ENCODE data around the gene GMCL2.
A peak's percentile ranks its signal among the peaks of the same experiment; 100 is the strongest.

Gene GMCL2

DNA sequence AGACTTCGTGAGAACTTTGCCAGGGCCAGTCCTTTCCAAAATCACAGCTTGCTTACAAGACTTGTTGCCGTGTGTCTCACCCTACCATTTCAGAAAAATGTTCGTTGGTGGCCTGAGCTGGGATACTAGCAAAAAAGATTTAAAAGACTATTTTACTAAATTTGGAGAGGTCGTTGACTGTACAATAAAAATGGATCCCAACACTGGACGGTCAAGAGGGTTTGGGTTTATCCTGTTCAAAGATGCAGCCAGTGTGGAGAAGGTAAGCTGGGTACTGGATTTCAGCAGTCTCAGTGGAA, 18.5 kb upstream of the GMCL2 start:
- no peak for DNase-seq (ENCODE audit: low spot score)
- TF ChIP-seq, protein P1, sequence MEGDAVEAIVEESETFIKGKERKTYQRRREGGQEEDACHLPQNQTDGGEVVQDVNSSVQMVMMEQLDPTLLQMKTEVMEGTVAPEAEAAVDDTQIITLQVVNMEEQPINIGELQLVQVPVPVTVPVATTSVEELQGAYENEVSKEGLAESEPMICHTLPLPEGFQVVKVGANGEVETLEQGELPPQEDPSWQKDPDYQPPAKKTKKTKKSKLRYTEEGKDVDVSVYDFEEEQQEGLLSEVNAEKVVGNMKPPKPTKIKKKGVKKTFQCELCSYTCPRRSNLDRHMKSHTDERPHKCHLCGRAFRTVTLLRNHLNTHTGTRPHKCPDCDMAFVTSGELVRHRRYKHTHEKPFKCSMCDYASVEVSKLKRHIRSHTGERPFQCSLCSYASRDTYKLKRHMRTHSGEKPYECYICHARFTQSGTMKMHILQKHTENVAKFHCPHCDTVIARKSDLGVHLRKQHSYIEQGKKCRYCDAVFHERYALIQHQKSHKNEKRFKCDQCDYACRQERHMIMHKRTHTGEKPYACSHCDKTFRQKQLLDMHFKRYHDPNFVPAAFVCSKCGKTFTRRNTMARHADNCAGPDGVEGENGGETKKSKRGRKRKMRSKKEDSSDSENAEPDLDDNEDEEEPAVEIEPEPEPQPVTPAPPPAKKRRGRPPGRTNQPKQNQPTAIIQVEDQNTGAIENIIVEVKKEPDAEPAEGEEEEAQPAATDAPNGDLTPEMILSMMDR (IDR thresholded peaks at IDR 0.05; ENCODE audit: extremely low read depth, missing control alignments) = no peak

DNA sequence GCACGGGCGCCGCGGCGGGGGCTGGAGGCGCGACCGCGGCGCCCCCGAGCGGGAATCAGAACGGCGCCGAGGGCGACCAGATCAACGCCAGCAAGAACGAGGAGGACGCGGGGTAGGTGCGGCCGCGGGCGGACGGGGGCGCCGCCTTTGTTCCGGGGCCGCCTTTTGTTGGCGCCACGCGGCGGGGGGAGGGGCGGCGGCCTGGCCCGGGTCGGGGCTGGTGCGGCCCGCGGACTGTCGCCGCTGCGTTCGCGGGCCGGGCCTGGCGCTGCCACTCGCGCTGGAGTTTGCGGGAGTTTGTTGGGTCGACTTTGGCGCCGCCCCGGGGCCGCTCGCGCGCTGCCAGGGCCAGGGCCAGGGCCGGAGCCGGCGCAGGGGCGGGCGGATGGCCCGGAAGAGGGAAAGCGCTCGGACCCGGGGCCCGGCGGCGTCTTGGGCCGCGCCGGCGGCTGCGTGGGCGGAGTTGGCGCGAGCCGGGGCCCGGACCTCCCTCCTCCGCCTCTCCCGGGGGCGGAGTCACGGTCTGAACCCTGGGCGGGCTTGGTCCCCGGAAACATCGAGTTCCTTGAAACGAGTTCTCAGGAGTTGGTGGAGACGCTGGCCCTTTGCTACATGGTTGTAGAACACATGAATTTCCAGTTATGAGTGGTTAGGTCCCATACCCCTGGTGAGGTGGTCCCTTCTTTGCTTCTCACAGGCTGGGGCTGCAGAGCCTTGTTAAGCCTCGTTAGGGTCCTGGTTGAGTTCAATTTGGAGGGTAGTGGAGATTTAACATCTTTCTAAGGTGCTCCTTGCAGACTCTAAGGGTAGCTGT, 18.0 kb upstream of the GMCL2 start:
- DNase-seq (ENCODE audit: low spot score) = peak; percentile 95
- TF ChIP-seq, protein P1 (IDR thresholded peaks at IDR 0.05; ENCODE audit: extremely low read depth, missing control alignments) = no peak

DNA sequence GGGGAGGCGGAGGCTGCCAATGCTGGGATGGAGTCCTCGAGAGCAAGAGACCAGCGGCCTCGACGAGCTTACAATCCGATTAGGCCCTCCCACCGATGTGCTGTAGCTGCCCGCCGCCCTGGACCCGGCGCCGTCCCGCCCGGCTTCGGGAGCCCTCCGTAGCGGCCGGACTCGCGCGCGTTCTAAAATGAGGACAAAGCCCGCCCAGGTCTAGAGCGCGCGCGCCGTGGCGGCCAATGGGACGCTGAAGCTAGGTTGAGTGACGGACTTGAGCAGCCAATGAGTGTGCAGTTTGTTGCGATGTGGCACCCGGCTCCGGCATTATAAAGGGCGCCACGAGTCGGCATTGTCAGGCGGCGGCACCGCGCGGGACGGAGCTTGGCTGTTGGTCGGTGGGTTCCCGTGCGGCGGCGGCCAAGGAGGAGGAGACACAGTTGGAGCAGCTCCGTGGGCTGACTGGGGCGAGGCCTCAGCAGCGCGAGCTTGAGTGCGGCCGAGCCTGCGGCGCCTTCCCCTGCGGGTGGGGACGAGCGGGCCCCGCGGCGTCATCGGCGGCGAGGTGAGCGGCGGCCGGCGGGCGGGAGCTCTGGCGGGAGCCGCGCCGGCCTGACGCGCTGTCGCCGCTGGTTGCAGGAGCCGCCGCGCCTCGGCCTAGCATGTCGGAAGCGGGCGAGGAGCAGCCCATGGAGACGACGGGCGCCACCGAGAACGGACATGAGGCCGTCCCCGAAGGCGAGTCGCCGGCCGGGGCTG, 17.2 kb upstream of the GMCL2 start, which contains the start of gene HNRNPAB:
Gene HNRNPAB (plus strand): TSS at position 352 of the 753 bp plus-strand sequence. CDS start 305 bp downstream, at position 657.
- TF ChIP-seq, protein P1 (IDR thresholded peaks at IDR 0.05; ENCODE audit: extremely low read depth, missing control alignments) = no peak
- peak; percentile 99 for DNase-seq (ENCODE audit: low spot score)

DNA sequence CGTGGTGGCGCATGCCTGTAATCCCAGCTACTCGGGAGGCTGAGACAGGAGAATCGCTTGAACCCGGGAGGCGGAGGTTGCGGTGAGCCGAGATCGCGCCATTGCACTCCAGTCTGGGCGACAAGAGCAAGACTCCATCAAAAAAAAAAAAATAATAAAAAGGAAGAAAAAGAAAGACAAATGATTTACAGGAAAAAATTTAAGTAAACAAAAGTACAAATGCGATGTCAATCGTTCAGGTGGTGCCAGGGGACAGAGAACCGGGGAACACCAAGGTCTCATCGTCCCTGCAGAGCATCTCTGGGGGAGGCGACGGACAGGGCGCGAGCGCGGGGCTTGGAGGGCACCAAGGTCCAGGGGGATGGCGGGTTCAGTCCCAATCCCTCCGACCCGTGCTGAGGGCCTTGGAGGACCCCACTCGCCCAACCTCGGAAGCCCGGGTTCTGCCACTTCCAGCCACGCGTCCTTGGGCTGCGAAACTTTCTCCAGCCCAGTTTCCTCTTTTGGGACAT, 16.6 kb upstream of the GMCL2 start:
- DNase-seq (ENCODE audit: low spot score) = peak; percentile 61
- TF ChIP-seq, protein P1 (IDR thresholded peaks at IDR 0.05; ENCODE audit: extremely low read depth, missing control alignments) = no peak

DNA sequence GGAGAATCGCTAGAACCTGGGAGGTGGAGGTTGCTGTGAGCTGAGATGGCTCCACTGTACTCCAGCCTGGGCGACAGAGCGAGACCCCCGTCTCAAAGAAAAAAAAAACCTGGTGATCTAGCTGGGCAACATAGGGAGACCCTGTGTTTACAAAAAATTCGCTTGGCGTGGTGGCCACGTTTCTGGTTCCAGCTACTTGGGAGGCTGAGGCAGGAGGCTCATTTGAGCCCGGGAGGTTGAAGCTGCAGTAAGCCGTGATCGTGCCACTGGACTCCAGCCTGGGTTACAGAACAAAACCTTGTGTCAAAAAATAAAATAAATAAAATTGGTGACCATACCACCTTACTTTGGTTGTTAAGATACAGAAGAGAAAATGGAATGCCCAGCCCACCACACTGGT, 15.4 kb upstream of the GMCL2 start:
- TF ChIP-seq, protein P1 (IDR thresholded peaks at IDR 0.05; ENCODE audit: extremely low read depth, missing control alignments) = no peak
- DNase-seq (ENCODE audit: low spot score) = no peak

DNA sequence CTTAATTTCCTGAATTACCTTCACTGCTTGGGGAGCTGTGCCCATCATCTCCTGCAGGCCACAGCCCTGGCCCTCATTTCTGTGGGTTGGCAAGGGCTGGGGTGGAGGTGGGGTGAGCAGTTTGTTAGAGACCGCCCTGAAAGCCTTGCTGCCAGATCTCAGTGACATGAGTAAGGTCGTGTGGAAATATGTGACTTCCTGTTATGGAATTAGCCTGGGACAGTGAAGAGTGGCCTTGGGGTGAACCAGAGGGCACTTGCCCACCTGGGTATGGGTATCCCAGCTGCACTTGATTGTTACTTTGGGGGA, 14.7 kb upstream of the GMCL2 start:
- no peak for DNase-seq (ENCODE audit: low spot score)
- TF ChIP-seq, protein P1 (IDR thresholded peaks at IDR 0.05; ENCODE audit: extremely low read depth, missing control alignments) = no peak

Data from GM20000 (cell line).